Measurements from ENCODE around the gene SARM1.
"Not testable (repeated sequence)": the region's sequence is repeated elsewhere in the genome, so short reads cannot be mapped to it uniquely, and the experiment has no call there.

Gene SARM1

DNA sequence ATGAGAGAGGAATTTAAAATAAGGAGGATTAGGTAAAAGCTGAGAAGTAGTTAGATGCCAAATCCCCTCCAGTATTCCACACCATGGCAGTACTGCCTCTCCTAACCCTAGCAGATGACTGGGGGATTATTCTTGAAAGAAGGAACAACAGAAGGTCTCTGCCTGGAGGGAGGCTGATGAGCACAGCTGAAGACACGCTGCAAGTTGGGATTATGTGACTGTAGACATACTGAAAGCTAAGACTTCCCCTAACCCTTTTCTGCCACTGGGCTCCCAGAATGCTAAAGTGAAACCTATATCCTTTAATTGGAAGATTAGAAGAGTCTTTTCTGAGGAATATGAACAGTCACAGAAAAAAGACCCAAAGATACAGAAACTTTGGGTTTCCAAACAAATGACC is 62.2 kb downstream of the SARM1 start:
- no peak for DNase-seq

DNA sequence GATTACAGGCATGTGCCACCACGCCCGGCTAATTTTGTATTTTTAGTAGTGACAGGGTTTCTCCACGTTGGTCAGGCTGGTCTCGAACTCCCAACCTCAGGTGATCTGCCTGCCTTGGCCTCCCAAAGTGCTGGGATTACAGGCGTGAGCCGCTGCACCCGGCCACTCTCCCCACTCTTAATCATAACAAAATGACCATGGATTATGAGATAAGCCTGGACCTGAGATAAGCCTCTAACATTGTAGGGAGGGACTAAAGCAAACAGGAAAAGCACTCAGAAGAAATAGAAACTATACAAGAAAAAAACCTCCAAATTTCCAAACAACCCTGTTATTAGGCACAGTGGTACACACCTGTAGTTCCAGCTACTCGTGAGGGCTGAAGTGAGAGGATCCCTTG is 62.8 kb downstream of the SARM1 start:
- not testable (repeated sequence) for DNase-seq

DNA sequence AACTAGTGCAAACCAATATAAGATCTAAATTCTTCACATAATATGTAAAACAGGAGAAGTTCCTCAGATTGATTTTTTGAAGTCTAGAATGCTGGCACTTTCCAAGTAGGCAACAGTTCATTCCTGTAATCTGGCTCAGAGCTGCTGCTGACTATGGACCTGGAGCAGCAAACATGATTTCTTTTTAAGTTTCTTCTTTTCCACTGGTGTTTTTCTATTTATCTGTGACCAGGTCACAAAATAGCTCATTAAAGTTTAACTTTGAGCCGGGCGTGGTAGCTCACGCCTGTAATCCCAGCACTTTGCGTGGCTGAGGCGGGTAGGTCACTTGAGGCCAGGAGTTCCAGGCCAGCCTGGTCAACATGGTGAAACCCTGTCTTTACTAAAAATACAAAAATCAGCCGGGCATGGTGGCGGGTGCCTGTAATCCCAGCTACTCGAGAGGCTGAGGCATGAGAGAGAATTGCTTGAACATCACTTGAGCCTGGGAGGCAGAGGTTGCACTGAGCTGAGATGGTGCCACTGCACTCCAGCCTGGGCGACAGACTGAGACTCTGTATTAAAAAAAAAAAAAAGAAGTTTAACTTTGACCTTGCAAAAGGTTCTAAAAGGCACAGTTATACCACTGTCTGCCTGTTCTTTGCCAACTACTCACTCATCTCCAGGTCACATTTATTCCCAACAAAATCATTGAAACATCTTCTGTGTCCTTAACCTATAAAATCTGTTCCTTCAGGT is 72.6 kb downstream of the SARM1 start:
- DNase-seq: no peak

DNA sequence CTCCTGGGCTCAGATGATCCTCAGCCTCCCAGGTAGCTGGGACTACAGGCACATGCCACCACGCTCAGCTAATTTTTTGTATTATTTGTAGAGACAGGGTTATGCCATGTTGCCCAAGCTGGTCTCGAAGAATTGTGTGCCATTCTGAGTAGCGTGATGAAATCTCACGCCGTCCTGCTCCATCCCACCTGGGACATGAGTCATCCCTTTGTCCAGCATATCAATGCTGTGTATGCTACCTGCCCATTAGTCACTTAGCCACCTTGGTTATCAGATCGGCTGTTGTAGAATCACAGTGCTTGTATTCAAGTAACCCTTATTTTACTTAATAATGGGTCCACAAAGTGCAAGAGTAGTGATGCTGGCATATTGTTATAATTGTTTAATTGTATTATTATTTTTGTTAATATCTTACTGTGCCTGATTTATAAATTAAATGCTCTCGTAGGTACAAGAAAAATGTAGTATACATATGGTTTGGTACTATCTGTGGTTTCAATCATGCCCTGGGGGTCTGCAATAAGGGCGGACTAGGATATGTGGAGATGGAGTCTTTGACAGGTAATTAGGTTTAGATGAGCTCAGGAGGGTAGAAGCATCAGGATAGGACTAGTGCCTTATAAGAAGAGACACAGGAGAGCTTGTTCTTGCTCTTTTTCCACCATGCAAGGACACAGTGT is 75.4 kb downstream of the SARM1 start:
- no peak for DNase-seq

DNA sequence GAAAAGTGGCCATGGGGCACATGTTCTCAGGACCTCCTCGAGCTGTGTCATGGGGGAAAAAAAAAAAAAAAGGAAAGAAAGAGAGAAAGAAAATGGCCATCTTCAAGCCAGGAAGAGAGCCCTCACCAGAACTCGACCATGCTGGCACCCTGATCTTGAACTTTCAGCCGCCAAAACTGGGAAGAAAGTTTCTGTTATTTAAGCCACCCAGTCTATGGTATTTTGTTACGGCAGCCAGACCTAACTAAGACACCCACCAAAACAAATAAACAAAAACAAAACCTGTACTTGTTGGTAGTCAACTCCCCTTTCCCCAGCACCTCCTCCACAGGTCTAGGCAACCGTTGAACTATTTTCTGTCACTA is 75.9 kb downstream of the SARM1 start:
- DNase-seq: no peak

DNA sequence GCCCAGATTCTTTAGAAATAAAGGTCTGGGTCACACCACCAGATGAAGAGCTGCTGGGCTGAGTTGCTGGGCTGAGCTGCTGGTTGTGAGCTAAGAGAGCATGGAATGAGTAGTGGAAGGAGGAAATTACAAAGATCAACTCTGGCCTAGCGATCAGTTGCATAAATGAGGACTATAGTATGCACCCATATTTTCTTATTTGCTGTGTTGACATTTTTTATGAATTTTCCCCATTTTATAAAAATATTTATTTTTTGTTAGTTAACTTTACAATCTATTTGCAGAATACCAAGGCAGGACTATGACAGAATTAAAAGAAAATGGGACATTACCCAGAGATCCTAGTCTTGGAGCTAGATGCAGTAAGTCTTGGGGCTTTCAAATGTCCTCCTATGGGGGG is 78.4 kb downstream of the SARM1 start:
- no peak for DNase-seq
